Smooth muscle cell of the coronary artery (primary cell): ENCODE results near the gene PARD3. TPM values are rescaled to one million over a fixed set of nuclear protein-coding genes. Genes with fewer than 3 reads are reported as not detected.

Source experiments
- total RNA-seq: library from RNA; depleted of rRNA; stranded (reverse); fragments of >200 nt; gene quantifications from 2 replicates; pipeline ENCODE4 v1.2.3, GENCODE V29; 2014; ENCODE audit warnings: low replicate concordance

PARD3 gene
- total RNA-seq: 34.9 and 41.4 TPM in 2 replicates

GRCh38 chr10:34815185-34816084 is at the start of gene PARD3:
PARD3 (minus strand) TSS chr10:34815296; CDS start chr10:34814995, 301 bp downstream.

